ENCODE measurements around the gene MYPOP.
A peak's percentile ranks its signal among the peaks of the same experiment; 100 is the strongest.
"Not testable (repeated sequence)": the region's sequence is repeated elsewhere in the genome, so short reads cannot be mapped to it uniquely, and the experiment has no call there.

MYPOP gene

DNA sequence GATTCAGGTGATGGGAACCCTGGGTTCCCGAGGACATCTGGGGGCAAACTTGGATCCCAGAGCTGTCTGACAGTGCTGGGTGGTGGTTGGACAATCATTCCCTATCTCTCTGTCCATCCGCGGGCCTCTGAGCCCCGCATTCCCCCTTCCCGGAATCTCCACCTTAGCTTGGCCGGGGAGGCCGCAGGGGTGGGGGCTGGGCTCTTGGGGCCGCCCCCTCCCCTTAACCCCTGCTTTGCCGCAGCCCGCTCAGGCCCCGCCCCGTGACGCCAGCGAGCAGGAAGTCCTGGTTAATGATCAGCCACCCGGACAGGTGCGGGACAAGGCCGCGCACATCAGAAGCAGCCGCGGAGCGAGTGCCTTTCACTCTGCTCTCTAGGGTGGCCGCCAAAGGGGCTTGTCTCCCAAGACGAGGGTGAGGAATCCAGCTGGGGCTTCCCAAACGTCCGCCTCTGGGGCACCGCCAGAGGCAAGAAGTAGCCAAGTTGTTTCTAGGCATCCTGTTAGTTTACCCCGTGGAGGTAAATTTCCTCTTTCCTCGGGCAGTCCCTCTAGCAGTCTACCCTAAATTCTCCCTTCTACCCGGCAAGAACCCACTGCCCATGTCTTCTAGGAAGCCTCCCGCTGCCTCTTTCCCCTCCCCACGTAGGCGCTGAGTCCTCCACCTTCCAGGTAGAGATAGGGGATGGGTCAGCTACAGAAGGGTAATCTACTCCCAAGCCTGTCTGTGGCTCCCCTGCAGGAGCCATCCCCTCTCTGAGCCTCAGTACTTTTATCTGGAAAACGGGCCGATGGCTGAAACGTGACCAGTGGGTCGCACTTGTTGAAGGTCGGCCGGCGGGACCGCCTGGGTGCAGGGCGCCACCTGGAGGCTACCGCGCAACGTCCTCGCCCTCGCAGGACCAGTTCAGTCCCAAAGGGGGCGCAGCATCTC is 19.5 kb downstream of the MYPOP start:
- DNase-seq = peak; percentile 75

DNA sequence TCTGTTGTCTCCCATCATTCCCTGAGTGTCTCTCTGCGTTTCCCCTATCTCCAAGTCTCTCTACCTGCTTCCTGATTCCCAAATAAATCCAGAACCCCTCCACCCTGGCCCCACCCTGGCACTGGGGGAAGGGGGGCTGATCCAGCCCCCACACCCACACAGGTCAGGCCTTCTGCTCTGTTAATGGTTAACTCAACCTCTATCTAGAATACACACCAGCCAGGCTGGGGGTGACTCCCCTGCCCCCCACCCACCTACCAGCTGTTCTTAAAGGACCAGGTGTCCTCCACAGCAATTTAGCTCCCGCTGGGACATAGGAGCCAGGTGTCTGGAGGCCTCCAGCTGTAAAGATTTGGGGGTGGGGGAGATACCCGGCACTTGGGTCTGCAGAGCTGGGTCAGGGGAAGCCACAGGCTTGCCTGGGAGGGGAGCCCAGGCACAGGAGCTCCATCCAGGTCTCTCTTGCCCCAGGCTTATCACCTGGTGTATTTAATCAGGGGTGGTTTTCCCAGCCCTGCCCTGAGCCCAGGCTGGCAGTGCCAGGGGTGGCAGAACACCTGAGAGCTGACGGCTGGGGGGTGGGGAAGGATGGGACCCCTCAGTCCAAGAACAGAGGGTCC is 20.4 kb downstream of the MYPOP start:
- no peak for DNase-seq

DNA sequence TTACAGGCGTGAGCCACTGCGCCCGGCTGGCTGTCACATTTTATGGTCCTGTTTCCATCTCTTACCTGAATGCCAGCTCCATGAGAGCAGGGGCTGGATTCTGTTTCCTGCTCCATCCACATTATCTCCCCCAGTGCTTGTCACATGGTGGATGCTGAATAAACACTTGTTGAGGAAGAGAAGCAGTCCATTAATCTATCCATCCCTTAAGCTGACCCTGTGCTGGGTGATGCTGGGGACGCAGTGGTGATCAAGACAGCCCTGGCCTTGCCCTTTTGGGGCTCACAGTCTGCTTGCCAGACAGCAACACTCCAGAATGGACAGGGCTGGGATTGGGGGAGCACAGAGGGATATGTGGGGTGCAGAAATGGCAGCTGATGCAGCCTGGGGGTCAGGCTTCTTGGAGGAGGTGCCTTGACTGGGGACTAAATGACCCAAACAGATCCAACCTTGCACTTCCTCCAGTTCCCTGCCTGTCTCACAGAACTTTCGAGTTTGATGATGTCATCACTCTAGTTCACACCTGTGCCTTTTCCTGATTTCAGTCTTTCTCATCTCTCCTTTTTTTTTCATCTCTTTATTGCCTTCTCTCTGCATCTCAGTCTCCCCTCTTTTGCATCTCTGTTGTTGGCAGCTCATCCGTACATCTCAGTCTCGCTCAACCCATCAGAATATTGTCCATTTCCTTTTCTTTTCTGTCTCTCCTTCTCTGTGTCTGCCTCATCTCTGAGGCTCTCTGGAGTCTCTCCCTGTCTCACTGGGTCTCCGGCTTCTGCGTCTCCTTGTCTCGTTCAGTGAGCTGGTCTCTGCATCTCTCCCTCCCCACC is 21.1 kb downstream of the MYPOP start:
- no peak for DNase-seq

DNA sequence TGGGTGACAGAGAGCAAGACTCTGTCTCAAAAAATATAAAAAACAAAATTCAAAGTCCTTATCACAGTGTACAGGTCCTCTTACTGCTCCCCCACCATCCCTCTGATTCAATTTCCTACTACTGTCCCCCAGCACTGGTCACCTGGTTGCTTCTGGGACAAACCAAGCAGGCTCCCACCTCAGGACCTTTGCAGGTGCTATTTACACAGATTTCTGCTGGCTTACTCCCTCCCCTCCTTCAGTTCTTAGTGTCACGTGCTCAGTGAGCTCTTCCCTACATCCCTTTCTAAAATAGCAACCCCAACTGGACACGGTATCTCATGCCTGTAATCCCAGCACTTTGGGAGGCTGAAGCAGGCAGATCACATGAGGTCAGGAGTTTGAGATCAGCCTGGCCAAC is 22.4 kb downstream of the MYPOP start:
- DNase-seq = no peak

DNA sequence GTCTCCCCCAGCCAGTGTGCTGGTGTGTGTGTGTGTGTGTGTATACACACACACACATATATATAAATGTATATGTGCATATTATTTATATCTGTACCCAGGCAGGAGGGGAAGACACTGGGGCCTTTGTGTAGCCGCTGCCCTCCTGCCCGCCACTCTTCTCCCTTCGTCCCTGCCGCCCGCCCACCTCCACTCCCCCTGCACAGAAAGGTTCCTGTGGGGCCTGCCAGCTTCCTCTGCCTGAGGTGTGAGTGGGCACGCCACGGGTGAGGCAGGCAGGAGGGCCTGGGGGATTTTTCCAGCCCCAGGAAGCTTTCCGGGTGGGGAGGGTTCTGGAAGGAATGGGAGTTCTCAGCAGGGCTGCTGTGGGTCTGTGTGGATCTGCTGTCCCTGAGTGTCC is 23.4 kb downstream of the MYPOP start:
- no peak for DNase-seq

DNA sequence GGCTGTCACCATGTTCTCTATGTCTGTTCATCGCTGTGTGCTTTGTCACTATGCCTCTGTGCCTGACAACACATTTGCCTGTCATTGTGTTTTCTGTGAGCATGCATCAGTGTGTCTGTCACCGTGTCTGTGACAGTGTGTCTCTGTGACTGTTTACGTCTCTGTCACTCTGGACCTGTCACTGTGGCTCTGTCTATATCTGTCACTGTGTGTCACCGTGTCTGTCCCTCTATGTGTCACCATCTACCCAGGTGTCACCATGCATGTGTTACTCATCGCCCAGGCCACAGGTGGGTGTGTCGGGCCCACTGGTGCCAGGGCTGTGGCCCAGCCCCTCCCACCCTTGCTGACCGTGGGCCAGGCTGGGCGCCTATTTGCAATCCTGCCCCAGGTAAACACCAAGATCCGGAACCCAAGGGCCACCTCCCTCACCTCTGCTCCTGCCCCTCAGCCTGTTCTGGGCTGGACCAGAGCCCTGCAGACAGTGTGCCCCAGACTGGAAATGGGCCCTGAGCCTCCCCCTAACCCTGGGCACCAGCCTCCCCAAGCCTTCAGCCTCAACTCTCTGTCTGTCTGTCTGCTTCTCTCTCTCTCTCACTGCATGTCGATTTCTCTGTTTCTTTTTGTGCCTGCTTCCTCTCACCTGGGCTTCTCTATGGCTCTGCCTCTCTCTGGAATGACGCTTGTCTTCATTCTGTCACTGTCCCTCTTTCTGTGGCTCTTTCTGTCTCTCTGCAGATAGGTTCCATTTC is 24.2 kb downstream of the MYPOP start:
- no peak for DNase-seq

DNA sequence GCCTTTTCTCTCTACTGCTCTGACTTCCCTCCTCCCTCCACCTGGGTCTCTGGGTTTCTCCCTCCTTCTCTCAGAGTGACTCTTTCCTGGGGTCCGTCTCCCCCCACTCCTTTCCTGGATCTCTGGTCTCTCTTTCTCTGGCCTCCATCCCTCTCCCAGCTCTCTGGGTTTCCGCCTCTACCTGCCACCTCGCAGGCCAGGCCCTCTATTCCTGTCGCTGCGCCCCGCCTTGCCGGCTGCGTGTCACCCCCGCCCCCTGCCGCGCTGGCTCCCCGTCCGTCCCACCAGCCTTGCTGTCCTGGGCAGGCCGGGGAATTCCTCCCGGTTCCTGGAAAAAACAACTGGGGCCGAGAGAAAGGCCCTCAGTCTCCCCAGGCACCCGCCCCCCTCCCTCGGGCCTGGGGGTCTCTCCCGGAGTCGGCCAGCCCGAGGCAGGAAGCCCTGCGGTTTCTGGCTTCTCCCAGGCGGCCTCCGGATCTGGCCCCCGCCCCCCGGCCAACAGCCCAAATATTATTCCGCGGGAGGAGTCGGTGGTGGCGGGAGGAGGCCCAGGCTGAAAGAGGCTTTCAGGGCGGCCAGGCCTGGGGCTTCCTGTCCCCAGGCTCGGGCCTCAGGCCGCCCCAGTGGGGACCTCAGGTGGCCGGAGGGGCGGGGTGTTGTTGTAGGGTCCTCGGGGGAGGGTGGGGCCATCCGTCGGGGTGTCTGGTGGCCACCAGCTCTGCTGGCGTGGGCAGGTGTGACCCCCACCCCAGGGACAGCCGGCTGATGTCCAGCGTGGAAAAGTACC is 25.8 kb downstream of the MYPOP start:
- DNase-seq = peak; percentile 3

DNA sequence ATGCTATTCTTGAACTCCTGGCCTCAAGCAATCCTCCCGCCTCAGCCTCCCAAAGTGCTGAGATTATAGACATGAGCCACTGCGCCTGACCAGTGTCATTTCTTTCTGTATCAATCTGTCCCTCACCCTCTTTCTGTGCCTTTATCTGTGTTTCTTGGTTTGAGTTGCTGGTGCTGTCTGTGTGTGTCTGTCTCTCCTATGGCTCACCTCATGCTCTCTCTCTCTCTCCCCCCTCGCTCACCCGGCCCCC is 26.3 kb downstream of the MYPOP start:
- DNase-seq = no peak

DNA sequence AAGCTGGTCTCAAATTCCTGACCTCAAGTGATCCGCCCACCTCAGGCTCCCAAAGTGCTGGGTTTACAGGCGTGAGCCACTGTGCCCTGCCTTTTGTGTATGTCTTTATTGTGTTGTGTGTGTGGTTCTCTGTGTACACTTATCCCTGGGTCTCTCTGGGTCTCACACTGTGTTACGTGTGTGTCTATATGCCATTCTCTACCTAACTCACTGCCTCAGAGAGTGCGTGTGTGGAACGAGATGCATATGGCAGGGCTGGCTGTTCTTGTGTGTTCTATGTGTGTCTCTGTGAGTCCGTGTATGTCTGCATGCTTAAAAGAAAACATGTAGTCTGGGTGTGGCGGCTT is 27.8 kb downstream of the MYPOP start:
- no peak for DNase-seq

DNA sequence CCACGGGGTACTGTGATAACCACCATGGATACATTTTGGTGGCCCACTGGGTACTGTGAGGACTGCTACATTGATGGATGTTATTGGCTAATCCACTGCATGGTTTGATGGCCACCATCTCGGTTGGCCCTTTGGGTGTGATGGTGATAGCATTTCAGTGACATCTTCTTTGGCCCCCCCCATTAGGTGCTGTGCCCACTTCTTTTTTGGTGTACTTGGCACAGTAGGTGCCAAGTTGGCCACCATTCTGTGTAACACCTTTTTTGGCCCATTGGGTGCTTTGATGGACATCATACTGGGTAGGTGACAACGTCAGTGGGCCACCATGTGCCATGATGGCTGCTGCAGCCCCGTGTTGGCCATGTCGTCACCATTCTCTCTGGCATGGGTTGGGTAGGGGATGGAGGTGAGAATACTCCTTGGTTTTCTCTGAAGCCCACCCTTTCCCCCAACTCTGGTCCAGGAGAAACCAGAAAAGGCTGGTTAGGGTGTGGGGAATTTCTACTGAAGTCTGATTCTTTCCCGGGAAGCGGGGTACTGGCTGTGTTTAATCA is 29.1 kb downstream of the MYPOP start:
- DNase-seq = no peak

DNA sequence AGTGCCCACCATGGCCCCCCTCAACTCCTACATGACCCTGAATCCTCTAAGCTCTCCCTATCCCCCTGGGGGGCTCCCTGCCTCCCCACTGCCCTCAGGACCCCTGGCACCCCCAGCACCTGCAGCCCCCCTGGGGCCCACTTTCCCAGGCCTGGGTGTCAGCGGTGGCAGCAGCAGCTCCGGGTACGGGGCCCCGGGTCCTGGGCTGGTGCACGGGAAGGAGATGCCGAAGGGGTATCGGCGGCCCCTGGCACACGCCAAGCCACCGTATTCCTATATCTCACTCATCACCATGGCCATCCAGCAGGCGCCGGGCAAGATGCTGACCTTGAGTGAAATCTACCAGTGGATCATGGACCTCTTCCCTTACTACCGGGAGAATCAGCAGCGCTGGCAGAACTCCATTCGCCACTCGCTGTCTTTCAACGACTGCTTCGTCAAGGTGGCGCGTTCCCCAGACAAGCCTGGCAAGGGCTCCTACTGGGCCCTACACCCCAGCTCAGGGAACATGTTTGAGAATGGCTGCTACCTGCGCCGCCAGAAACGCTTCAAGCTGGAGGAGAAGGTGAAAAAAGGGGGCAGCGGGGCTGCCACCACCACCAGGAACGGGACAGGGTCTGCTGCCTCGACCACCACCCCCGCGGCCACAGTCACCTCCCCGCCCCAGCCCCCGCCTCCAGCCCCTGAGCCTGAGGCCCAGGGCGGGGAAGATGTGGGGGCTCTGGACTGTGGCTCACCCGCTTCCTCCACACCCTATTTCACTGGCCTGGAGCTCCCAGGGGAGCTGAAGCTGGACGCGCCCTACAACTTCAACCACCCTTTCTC is 30.1 kb downstream of the MYPOP start:
- no peak for DNase-seq

DNA sequence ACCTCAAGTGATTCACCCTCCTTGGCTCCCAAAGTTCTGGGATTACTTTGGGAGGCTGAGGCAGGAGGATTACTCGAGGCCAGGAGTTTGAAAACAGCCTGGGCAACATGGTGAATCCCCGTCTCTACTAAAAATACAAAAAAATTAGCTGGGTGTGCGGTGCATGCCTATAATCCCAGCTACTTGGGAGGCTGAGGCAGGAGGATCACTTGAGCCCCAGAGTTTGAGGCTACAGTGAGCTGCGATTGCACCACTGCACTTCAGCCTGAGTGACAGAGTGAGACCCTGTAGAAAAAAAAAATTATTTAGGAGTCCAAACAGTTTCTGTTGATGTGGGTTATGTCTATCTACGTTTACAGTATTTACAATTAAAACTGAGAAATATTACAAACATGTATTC is 31.6 kb downstream of the MYPOP start:
- DNase-seq = no peak

DNA sequence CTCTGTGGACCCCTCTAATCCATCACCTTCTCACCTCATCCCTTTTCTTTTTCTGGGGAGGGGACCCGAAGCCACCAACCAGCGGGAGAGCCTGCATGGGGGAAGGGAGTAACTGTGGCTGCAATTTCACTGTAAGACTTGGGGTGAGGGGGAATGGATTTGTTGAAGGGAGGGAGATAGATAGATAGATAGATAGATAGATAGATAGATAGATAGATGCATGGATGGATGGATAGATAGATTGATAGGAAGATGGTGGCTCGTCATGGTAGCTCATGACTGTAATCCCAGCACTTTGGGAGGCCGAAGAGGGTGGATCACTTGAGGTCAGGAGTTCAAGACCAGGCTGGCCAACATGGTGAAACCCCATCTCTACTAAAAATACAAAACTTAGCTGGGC is 35.2 kb downstream of the MYPOP start:
- DNase-seq = not testable (repeated sequence)

DNA sequence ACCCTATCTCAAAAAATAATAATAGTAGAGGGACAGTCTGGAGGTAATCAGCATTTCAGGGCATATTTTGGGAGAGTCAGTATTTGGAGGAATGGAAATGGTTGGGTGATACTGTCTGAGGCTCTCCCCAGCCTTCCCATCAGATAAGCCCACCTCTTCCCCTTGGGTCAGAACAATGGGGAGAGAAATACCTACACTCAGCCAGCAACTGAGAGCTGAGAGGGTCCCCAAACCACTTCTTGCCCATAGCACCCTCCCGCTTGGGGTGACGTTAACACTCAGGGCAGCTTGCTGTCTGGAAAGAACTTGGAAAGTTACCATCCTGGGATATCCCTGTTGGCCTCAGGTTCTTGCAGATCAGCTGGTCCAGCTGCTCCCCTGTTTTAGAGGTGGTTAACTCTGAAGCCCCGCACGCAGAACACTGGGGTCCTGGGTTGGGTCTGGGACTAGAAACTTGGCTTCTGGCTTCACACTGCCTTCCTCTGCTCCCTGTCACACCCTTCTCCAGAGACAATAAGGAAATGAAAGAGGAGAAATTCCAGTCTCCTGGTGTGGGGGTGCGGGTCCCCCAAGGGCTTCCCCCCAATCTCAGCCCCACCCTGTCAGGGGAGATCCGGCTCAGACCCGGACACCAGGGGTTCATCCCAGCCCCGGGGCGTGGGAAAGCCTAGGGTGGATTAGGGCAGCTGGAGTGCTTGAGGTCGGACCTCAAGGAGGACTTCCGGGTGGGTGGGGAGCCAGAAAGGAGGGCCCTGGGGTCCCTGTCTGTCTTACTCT is 35.8 kb downstream of the MYPOP start:
- no peak for DNase-seq

DNA sequence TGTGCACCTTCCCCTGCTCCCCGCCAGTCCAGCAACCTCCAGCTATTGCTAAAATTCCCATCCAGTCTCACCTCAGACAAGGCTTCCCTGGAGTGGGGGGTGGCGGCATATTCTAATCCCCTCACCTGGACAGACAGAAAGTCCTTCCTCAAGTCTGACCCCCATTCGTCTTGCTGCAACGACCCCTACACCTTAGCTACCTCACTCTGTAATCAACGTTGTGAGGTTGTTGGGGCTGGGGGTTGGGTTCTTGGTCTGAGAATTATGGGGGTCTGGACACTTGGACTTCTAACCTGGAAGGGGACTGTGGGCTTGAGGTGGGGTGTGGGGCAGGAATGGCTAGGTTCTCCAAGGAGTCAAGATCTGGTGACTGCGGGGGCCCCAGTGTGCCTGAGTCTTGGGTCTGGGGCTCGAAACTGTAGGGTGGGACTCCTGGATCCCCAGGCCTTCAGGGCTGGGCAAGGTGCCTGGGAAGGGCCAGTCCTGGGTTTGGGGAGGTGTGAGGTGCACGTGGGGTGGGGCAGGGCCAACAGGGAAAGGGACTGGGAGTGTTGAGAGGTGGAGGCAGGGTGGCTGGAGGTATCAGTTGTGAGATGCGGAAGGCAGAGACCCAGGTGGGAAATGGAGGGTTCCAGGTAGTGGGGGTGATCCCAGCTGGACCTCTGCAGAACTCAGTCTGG is 37.0 kb downstream of the MYPOP start:
- no peak for DNase-seq

DNA sequence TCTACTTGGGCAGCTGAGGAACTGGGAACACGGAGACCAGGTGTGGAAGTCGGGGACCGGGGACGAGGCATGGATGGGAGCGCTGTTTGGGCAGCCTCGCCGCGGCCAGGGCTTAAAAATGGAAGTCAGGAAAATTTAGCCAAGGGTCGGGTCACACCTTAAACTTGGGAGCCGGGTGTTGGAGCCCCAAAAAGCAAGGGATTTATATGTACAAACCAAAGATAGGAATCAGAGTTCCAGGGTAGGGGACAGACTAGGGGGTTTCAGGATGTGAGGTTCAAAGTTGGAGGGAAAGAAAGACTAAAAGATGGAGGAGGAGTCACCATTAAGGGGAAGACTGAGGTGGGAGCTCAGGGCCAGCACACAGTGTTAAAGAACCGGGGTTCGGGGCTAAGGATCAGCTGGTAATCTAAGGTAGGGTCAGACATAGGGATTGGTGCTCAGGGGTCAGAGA is 37.8 kb downstream of the MYPOP start:
- DNase-seq = no peak

DNA sequence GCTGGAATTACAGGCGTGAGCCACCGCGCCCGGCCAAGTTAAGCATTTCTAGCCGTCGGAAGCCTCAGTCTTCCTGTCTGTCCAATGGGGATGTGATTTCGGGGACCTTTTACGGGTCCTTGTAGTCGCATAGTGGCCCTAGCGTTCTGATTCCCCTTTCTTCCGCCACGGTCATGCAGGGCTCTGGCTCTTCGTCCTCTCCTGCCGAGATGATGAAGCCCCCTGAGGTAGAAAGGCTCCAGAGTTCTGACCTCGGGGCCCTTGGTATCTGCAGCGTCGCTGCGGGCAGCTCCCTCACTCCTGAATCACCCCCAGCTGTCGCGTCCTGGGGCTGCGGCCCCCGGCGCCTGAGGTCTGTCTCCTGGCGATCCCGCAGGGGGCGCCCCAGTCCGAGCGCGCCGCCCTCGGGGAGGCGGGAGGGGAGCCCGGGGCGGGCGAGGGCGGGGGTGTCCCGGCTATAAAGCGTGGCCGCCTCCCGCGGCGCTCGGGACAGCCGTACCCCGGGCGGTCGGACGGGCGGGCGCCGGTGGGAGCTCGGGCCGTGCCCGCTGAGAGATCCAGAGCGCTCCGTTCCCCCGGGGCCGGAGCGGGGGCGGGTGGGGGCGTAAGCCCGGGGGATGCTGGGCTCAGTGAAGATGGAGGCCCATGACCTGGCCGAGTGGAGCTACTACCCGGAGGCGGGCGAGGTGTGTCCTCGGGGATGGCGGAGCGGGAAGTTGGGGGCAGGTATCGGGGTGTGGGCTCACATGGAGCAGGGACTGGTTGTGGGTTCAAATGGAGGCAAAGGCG is 38.4 kb downstream of the MYPOP start, which contains the start of gene FOXA3:
FOXA3 (plus strand) TSS at position 487 of the 789 bp plus-strand sequence; CDS start at position 618, 131 bp downstream.
- DNase-seq = peak; percentile 56

DNA sequence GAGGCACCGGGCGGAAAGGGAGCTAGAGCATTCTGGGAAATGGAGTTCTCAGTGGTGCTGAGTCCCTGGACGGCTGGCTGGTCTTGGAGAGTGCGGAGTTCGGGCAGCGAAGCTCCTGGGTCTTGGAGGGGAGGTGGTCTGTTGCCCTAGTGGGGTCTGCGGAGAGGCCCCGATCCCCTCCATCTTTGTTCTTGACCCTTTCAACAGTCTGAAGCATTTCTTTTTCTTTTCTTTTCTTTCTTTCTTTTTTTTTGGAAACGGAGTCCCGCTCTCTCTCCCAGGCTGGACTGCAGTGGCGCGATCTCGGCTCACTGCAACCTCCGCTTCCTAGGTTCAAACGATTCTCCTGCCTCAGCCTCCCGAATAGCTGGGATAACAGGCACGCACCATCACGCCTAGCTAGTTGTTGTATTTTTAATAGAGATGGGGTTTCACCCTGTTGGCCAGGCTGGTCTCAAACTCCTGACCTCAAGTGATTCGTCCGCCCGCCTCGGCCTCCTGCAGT is 39.0 kb downstream of the MYPOP start:
- DNase-seq = no peak
